ENCODE measurements around the gene MKKS. TPM values are rescaled to one million over a fixed set of nuclear protein-coding genes. Genes with fewer than 3 reads are reported as not detected.
"Not testable (repeated sequence)": the region's sequence is repeated elsewhere in the genome, so short reads cannot be mapped to it uniquely, and the experiment has no call there.

MKKS gene
- total and polyA plus RNA-seq, 2 of the 13 experiments (the other 11 are each of a cell fraction or from before 2014, with no cell fraction given), result 26.7 to 34.5 TPM

DNA sequence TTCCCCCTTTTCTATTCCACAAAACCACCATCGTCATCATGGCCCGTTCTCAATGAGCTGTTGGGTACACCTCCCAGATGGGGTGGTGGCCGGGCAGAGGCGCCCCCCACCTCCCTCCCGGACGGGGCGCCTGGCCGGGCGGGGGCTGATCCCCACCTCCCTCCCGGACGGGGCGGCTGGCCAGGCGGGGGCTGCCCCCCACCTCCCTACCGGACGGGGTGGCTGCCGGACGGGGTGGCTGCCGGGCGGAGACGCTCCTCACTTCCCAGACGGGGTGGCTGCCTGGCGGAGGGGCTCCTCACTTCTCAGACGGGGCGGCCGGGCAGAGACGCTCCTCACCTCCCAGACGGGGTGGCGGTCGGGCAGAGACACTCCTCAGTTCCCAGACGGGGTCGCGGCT, 39.3 kb downstream of the MKKS start:
- H3K4me3 ChIP-seq (replicated peaks in 1 of 3; ENCODE audit: insufficient read depth in 1 of 3, low read depth in 2 of 3, low read length in 3 of 3); intact Hi-C loops (cut with micrococcal nuclease; ENCODE audit: unreplicated experiment); H3K36me3 ChIP-seq (replicated peaks in 1 of 2; ENCODE audit: control insufficient read depth in 1 of 2, insufficient read depth in 2 of 2, low read length in 2 of 2); H3K4me2 ChIP-seq (ENCODE audit: low read depth, low read length); ATAC-seq; H3K4me1 ChIP-seq (ENCODE audit: insufficient read depth, low read length); BruUV-seq (replicated peaks); H3K79me2 ChIP-seq (ENCODE audit: insufficient read depth, low read length); H3K27me3 ChIP-seq (ENCODE audit: control insufficient read depth in 1 of 2, insufficient read depth in 2 of 2, low read length in 2 of 2); H2AFZ ChIP-seq (ENCODE audit: low read length); DNase-seq (ENCODE audit: low spot score); H4K20me1 ChIP-seq (ENCODE audit: insufficient read depth, low read length); H3K9ac ChIP-seq (ENCODE audit: insufficient read depth, low read depth, low read length); H3K9me3 ChIP-seq (ENCODE audit: low read length); POLR2A ChIA-PET; CTCF ChIA-PET (ENCODE audit: low intra/inter-chr PET ratio, low total read pairs); FAIRE-seq; in situ Hi-C loops (cut with HindIII; ENCODE audit: extremely low pct_ligation_motif_present, low pct_unique_long_range_greater_than_20kb); H3K27ac ChIP-seq (ENCODE audit: extremely low read length, insufficient read depth, low read length): not testable (repeated sequence)
- WGBS (ENCODE audit: low lambda C conversion rate), result 94% methylated on average over 26 of the region's 32 CpGs

GRCh38 chr20:10390709-10391108, 43.3 kb downstream of the MKKS start:
- ChIA-PET POLR2A (no interaction called here), CTCF (ENCODE audit: low intra/inter-chr PET ratio, low total read pairs) (no interaction called here)
- no peak overlapping the region for H2AFZ ChIP-seq (ENCODE audit: low read length)
- H3K4me1 ChIP-seq (ENCODE audit: insufficient read depth, low read length), result peaks cover 17% of the 10 kb centered on the region
- no peak for FAIRE-seq
- DNase-seq (ENCODE audit: low spot score), result no peak
- no TSS peak for BruUV-seq (replicated peaks)
- no peak overlapping the region for H3K4me3 ChIP-seq (replicated peaks in 1 of 3; ENCODE audit: insufficient read depth in 1 of 3, low read depth in 2 of 3, low read length in 3 of 3)
- H3K27me3 ChIP-seq (ENCODE audit: control insufficient read depth in 1 of 2, insufficient read depth in 2 of 2, low read length in 2 of 2), result no peaks in the 10 kb centered on the region
- in situ Hi-C loops (cut with HindIII; ENCODE audit: extremely low pct_ligation_motif_present, low pct_unique_long_range_greater_than_20kb) (no loop called here), intact Hi-C loops (cut with micrococcal nuclease; ENCODE audit: unreplicated experiment) (no loop called here)
- H4K20me1 ChIP-seq (ENCODE audit: insufficient read depth, low read length), result no peaks in the 10 kb centered on the region
- H3K9ac ChIP-seq (ENCODE audit: insufficient read depth, low read depth, low read length), result no peak overlapping the region
- no peak overlapping the region for H3K4me2 ChIP-seq (ENCODE audit: low read depth, low read length)
- 78% methylated on average over 2 of the region's 2 CpGs for WGBS (ENCODE audit: low lambda C conversion rate)
- H3K79me2 ChIP-seq (ENCODE audit: insufficient read depth, low read length), result no peaks in the 10 kb centered on the region
- no peaks in the 10 kb centered on the region for H3K36me3 ChIP-seq (replicated peaks in 1 of 2; ENCODE audit: control insufficient read depth in 1 of 2, insufficient read depth in 2 of 2, low read length in 2 of 2)
- peaks cover 5% of the 10 kb centered on the region; the same call in 1 of the 2 replicates for H3K9me3 ChIP-seq (ENCODE audit: low read length)
- TF ChIP-seq CBFB (CRISPR knock-in tag; IDR thresholded peaks at IDR 0.05) (no peak), KDM5A (IDR thresholded peaks at IDR 0.05; ENCODE audit: borderline replicate concordance, low read length) (no peak), DR1 (CRISPR knock-in tag; IDR thresholded peaks at IDR 0.05) (no peak), RFXAP (CRISPR knock-in tag; IDR thresholded peaks at IDR 0.05; ENCODE audit: borderline replicate concordance) (no peak)
- TF ChIP-seq, protein P1, sequence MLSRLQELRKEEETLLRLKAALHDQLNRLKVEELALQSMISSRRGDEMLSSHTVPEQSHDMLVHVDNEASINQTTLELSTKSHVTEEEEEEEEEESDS (CRISPR knock-in tag; IDR thresholded peaks at IDR 0.05; ENCODE audit: borderline replicate concordance), result no peak
- TF ChIP-seq, protein P2, sequence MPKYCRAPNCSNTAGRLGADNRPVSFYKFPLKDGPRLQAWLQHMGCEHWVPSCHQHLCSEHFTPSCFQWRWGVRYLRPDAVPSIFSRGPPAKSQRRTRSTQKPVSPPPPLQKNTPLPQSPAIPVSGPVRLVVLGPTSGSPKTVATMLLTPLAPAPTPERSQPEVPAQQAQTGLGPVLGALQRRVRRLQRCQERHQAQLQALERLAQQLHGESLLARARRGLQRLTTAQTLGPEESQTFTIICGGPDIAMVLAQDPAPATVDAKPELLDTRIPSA (CRISPR knock-in tag; IDR thresholded peaks at IDR 0.05; ENCODE audit: borderline replicate concordance), result no peak
- TF ChIP-seq, protein P3, sequence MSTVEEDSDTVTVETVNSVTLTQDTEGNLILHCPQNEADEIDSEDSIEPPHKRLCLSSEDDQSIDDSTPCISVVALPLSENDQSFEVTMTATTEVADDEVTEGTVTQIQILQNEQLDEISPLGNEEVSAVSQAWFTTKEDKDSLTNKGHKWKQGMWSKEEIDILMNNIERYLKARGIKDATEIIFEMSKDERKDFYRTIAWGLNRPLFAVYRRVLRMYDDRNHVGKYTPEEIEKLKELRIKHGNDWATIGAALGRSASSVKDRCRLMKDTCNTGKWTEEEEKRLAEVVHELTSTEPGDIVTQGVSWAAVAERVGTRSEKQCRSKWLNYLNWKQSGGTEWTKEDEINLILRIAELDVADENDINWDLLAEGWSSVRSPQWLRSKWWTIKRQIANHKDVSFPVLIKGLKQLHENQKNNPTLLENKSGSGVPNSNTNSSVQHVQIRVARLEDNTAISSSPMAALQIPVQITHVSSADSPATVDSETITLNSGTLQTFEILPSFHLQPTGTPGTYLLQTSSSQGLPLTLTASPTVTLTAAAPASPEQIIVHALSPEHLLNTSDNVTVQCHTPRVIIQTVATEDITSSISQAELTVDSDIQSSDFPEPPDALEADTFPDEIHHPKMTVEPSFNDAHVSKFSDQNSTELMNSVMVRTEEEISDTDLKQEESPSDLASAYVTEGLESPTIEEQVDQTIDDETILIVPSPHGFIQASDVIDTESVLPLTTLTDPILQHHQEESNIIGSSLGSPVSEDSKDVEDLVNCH (CRISPR knock-in tag; IDR thresholded peaks at IDR 0.05), result no peak
- H3K27ac ChIP-seq (ENCODE audit: extremely low read length, insufficient read depth, low read length), result no peak overlapping the region
- no peak for ATAC-seq

All from HepG2 (cell line).